ENCODE data around the gene MPPED2. TPM values are rescaled to one million over a fixed set of nuclear protein-coding genes. Genes with fewer than 3 reads are reported as not detected.

MPPED2 gene
- polyA plus RNA-seq, 1 donor (not counting 4 experiments of a cell fraction or from before 2014, with no cell fraction given), result not detected

GRCh38 chr11:30479899-30480298 lies 106.3 kb downstream of the MPPED2 start:
- H3K9me3 ChIP-seq (ENCODE audit: control insufficient read depth, low read depth, low read length), result no peaks in the 10 kb centered on the region

DNA sequence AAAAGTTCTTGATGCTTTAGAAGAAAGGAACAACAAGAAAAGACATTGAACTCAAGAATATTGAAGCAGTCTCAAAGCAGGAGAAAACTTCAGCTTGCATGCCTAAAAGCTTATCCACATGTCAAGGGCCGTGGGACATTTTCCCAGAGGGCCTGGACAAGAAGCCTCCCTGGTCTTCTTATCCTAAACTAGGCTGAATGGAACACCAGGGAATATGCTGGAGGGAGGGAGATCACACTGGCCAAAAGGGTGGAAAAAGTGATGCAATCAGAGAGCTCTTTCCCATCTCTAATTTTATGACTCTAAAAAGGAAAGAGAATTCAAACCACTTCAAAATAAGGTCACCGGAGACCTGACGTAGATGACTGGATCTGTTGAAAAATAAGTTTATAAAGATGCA lies 107.2 kb downstream of the MPPED2 start:
- no peaks in the 10 kb centered on the region for H3K27me3 ChIP-seq (ENCODE audit: control insufficient read depth, extremely low read depth, insufficient read depth, low read length)
- no peak for TF ChIP-seq CTCF (optimal IDR thresholded peaks at IDR 0.05 in 1 of 3, IDR thresholded peaks at IDR 0.05 in 1 of 3, conservative IDR thresholded peaks at IDR 0.05 in 1 of 3; ENCODE audit: extremely low read depth in 1 of 3, insufficient read depth in 2 of 3, low read length in 3 of 3)
- TF ChIP-seq EZH2 (IDR thresholded peaks at IDR 0.05; ENCODE audit: low read length), result no peak
- no peaks in the 10 kb centered on the region for H3K79me2 ChIP-seq (ENCODE audit: control insufficient read depth, insufficient read depth, low read length)
- H3K9me3 ChIP-seq (ENCODE audit: control insufficient read depth, low read depth, low read length), result no peaks in the 10 kb centered on the region
- DNase-seq (ENCODE audit: low read depth, low spot score) (no peak), FAIRE-seq (no peak)
- no peak overlapping the region for H2AFZ ChIP-seq (ENCODE audit: control insufficient read depth, low read length)
- H3K4me3 ChIP-seq (ENCODE audit: control insufficient read depth in 2 of 3, extremely low read depth in 1 of 3, insufficient read depth in 2 of 3, low read depth in 1 of 3, low read length in 3 of 3), result no peak overlapping the region
- H3K4me2 ChIP-seq (ENCODE audit: control insufficient read depth, extremely low read depth, insufficient read depth, low read depth, low read length), result no peak overlapping the region
- no peaks in the 10 kb centered on the region for H3K9me1 ChIP-seq (ENCODE audit: control insufficient read depth, extremely low read depth, insufficient read depth, low read length)
- no peaks in the 10 kb centered on the region for H3K4me1 ChIP-seq (ENCODE audit: control insufficient read depth, extremely low read depth, insufficient read depth, low read length)
- H3K9ac ChIP-seq (ENCODE audit: control insufficient read depth, extremely low read depth, insufficient read depth, low read length), result no peak overlapping the region
- H3K27ac ChIP-seq (ENCODE audit: control insufficient read depth, insufficient read depth, low read length), result no peak overlapping the region
- dilution Hi-C loops (cut with MboI; ENCODE audit: extremely low pct_ligation_motif_present, low sequenced_read_pairs), result no loop called here
- H3K36me3 ChIP-seq (ENCODE audit: control insufficient read depth in 2 of 2, extremely low read depth in 1 of 2, insufficient read depth in 2 of 2, low read length in 2 of 2), result no peaks in the 10 kb centered on the region
- no peaks in the 10 kb centered on the region for H4K20me1 ChIP-seq (ENCODE audit: control insufficient read depth, extremely low read depth, insufficient read depth, low read length)

More at GRCh38 chr11:30479899-30480298, 106.3 kb downstream of the MPPED2 start:
- Histone ChIP-seq H3K9ac (ENCODE audit: control insufficient read depth, extremely low read depth, insufficient read depth, low read length) (no peak overlapping the region), H3K27me3 (ENCODE audit: control insufficient read depth, extremely low read depth, insufficient read depth, low read length) (no peaks in the 10 kb centered on the region), H3K36me3 (ENCODE audit: control insufficient read depth in 2 of 2, extremely low read depth in 1 of 2, insufficient read depth in 2 of 2, low read length in 2 of 2) (no peaks in the 10 kb centered on the region), H3K4me2 (ENCODE audit: control insufficient read depth, extremely low read depth, insufficient read depth, low read depth, low read length) (no peak overlapping the region), H3K4me1 (ENCODE audit: control insufficient read depth, extremely low read depth, insufficient read depth, low read length) (no peaks in the 10 kb centered on the region), H3K4me3 (ENCODE audit: control insufficient read depth in 2 of 3, extremely low read depth in 1 of 3, insufficient read depth in 2 of 3, low read depth in 1 of 3, low read length in 3 of 3) (no peak overlapping the region), H3K27ac (ENCODE audit: control insufficient read depth, insufficient read depth, low read length) (no peak overlapping the region), H2AFZ (ENCODE audit: control insufficient read depth, low read length) (no peak overlapping the region), H3K9me1 (ENCODE audit: control insufficient read depth, extremely low read depth, insufficient read depth, low read length) (no peaks in the 10 kb centered on the region), H4K20me1 (ENCODE audit: control insufficient read depth, extremely low read depth, insufficient read depth, low read length) (no peaks in the 10 kb centered on the region), H3K79me2 (ENCODE audit: control insufficient read depth, insufficient read depth, low read length) (no peaks in the 10 kb centered on the region)
- TF ChIP-seq EZH2 (IDR thresholded peaks at IDR 0.05; ENCODE audit: low read length), result no peak
- FAIRE-seq, result no peak
- no peak for DNase-seq (ENCODE audit: low read depth, low spot score)
- dilution Hi-C loops (cut with MboI; ENCODE audit: extremely low pct_ligation_motif_present, low sequenced_read_pairs), result no loop called here

GRCh38 chr11:30477061-30477460 lies 109.1 kb downstream of the MPPED2 start:
- TF ChIP-seq CTCF (optimal IDR thresholded peaks at IDR 0.05 in 1 of 3, IDR thresholded peaks at IDR 0.05 in 1 of 3, conservative IDR thresholded peaks at IDR 0.05 in 1 of 3; ENCODE audit: extremely low read depth in 1 of 3, insufficient read depth in 2 of 3, low read length in 3 of 3), result no peak
- no peak for TF ChIP-seq EZH2 (IDR thresholded peaks at IDR 0.05; ENCODE audit: low read length)
- H3K9ac ChIP-seq (ENCODE audit: control insufficient read depth, extremely low read depth, insufficient read depth, low read length), result no peak overlapping the region
- dilution Hi-C loops (cut with MboI; ENCODE audit: extremely low pct_ligation_motif_present, low sequenced_read_pairs), result no loop called here
- FAIRE-seq (no peak), DNase-seq (ENCODE audit: low read depth, low spot score) (no peak)
- no peaks in the 10 kb centered on the region for H3K36me3 ChIP-seq (ENCODE audit: control insufficient read depth in 2 of 2, extremely low read depth in 1 of 2, insufficient read depth in 2 of 2, low read length in 2 of 2)
- H3K4me3 ChIP-seq (ENCODE audit: control insufficient read depth in 2 of 3, extremely low read depth in 1 of 3, insufficient read depth in 2 of 3, low read depth in 1 of 3, low read length in 3 of 3), result no peak overlapping the region
- H3K27me3 ChIP-seq (ENCODE audit: control insufficient read depth, extremely low read depth, insufficient read depth, low read length), result no peaks in the 10 kb centered on the region
- no peak overlapping the region for H3K4me2 ChIP-seq (ENCODE audit: control insufficient read depth, extremely low read depth, insufficient read depth, low read depth, low read length)
- H3K79me2 ChIP-seq (ENCODE audit: control insufficient read depth, insufficient read depth, low read length), result no peaks in the 10 kb centered on the region
- no peaks in the 10 kb centered on the region for H4K20me1 ChIP-seq (ENCODE audit: control insufficient read depth, extremely low read depth, insufficient read depth, low read length)
- no peaks in the 10 kb centered on the region for H3K9me1 ChIP-seq (ENCODE audit: control insufficient read depth, extremely low read depth, insufficient read depth, low read length)
- no peak overlapping the region for H2AFZ ChIP-seq (ENCODE audit: control insufficient read depth, low read length)
- H3K9me3 ChIP-seq (ENCODE audit: control insufficient read depth, low read depth, low read length), result no peaks in the 10 kb centered on the region
- no peaks in the 10 kb centered on the region for H3K4me1 ChIP-seq (ENCODE audit: control insufficient read depth, extremely low read depth, insufficient read depth, low read length)
- no peak overlapping the region for H3K27ac ChIP-seq (ENCODE audit: control insufficient read depth, insufficient read depth, low read length)

Measured in keratinocyte (primary cell).